Heart right ventricle (tissue), 16 donors: ENCODE results near the gene GPR162. TPM values are rescaled to one million over a fixed set of nuclear protein-coding genes. Genes with fewer than 3 reads are reported as not detected.

Source experiments
- ATAC-seq, 8 donors: fragments of 200-7000 bp; cut with Tn5 transposase; one replicate each; pipeline ENCODE4 v1.9.1; 2020; ENCODE audit warnings: mild to moderate bottlenecking in 8 of 8, moderate library complexity in 8 of 8, moderate number of reproducible peaks in 1 of 8
- DNase-seq, 2 donors: peaks; one replicate each; pipeline ENCODE4 v3.0.0-alpha.2; 2020
- H3K27ac ChIP-seq, 10 donors: fragments of 200-600 bp; sonication (generic) in 2 of 10; one replicate each; pipeline versions ENCODE4 v1.5.0 to v1.8.0; 2020 to 2022; ENCODE audit warnings: mild to moderate bottlenecking in 3 of 10
- H3K27me3 ChIP-seq, 7 donors: fragments of 200-600 bp; one replicate each; pipeline ENCODE4 v1.8.0; 2021 to 2022; ENCODE audit warnings: mild to moderate bottlenecking in 2 of 7
- H3K36me3 ChIP-seq, 9 donors: fragments of 200-600 bp; sonication (generic) in 1 of 9; one replicate each; pipeline versions ENCODE4 v1.5.0 to v1.8.0; 2020 to 2022; ENCODE audit warnings: mild to moderate bottlenecking in 2 of 9
- H3K4me1 ChIP-seq, 9 donors: fragments of 200-600 bp; sonication (generic) in 1 of 9; one replicate each; pipeline versions ENCODE4 v1.5.0 to v1.8.0; 2020 to 2022; ENCODE audit warnings: mild to moderate bottlenecking in 4 of 9
- H3K4me3 ChIP-seq, 10 donors: fragments of 200-600 bp; sonication (generic) in 2 of 10; one replicate each; pipeline versions ENCODE4 v1.5.0 to v1.8.0; 2020 to 2022; ENCODE audit warnings: mild to moderate bottlenecking in 7 of 10, moderate library complexity in 2 of 10
- H3K9me3 ChIP-seq, 11 donors: fragments of 200-600 bp in 10 of 11; sonication (generic) in 2 of 11; one replicate each; pipeline versions ENCODE4 v1.5.0 to v1.8.0; 2013 to 2022; ENCODE audit warnings: mild to moderate bottlenecking in 2 of 11, control low read depth in 1 of 11, moderate library complexity in 1 of 11
- CTCF ChIP-seq, 9 donors: fragments of 200-600 bp; sonication (generic) in 2 of 9; IDR thresholded peaks; one replicate each; pipeline versions ENCODE4 v1.5.0 to v1.8.0; 2021 to 2022; ENCODE audit warnings: antibody characterized with exemption in 9 of 9, mild to moderate bottlenecking in 5 of 9, moderate library complexity in 1 of 9
- WGBS, 2 donors: extraction: QIAGEN DNeasy Blood & Tissue Kit; methylation state at CpG; one replicate each; pipeline ENCODE4 v1.1.7; 2013; ENCODE audit warnings: inconsistent platforms in 1 of 2; 5-methylcytosine and 5-hydroxymethylcytosine counted together
- intact Hi-C, 10 donors: fragments of 100-400 bp; cut with DNase I; formaldehyde crosslinking; loops; one replicate each; pipeline versions ENCODE4 v1.11.1 to v1.14.2; 2022
- polyA plus RNA-seq, 2 donors: library from polyadenylated mRNA; stranded (reverse); fragments of 200-250 nt; gene quantifications; one replicate each; pipeline ENCODE4 v1.2.3, GENCODE V29; 2013
- total RNA-seq, 10 donors: library from RNA; stranded (reverse); fragmentation: NEBNext Ultra II Directional in 3 of 10; extraction: Animal tissue kit (Norgen Biotek cat#: 25700) in 3 of 10; gene quantifications; one replicate each; pipeline versions ENCODE4 v1.2.1 to v1.2.4, GENCODE V29; 2021 to 2023
- donor health status: Arrhythmogenic right ventricular cardiomyopathy.
- donor health status: ischemic (EF 13 %, LVEDD 7.1; RV severe dilation, severe dysfunction).
- donor health status: healthy with polysubstance abuse.
- donor health status: DM: no; HTN: yes; CAD: no.
- donor health status: DM: no; HTN: no; CAD: no.
- donor health status: ischemic (EF 25% LVEDD 6.9; RV normal size, moderate dysfunction).
- donor health status: ischemic (EF 25% LVEDD 5.7; RV mildly dilated, moderate dysfunction).
- donor health status: healthy.
- donor health status: DM: yes; HTN: yes; CAD: no.
- donor health status: Ischemic cardiomyopathy.
- donor health status: ischemic (EF 35%, LVEDD 5.7; RV mildly dilated, moderate dysfunction).
- donor health status: nonischemic (EF 11% LVEDD 7.7; RV severe dilation, severe dysfunction).
- donor health status: DM: yes; HTN: yes; CAD: no.
- donor health status: PGD.
- donor health status: ischemic (EF 29% LVEDD 5.4; RV normal size, mild dysfunction).
- donor health status: nonischemic (EF 23%, LVEDD 6.1; RV moderate dilation, normal function).

Gene GPR162
- total and polyA plus RNA-seq, 12 donors = 1.8 to 16.8 (median 4.2) TPM

- ATAC-seq = peak in 2 of 8 donors; percentile 1
- intact Hi-C loops = no loop called here
- Histone ChIP-seq H3K9me3 (no peaks in the 10 kb centered on the region), H3K36me3 (peaks cover 0 to 82% (median 23%) of the 10 kb centered on the region in 9 donors), H3K27ac (peak overlapping the region in 2 of 10 donors; percentile 56 to 67), H3K4me1 (peaks cover 0 to 45% (median 6%) of the 10 kb centered on the region in 9 donors), H3K27me3 (no peaks in the 10 kb centered on the region), H3K4me3 (no peak overlapping the region)
- WGBS, 2 donors = 82 to 87% methylated on average over 10 of the region's 10 CpGs
- no peak for TF ChIP-seq CTCF (IDR thresholded peaks at IDR 0.05)
- DNase-seq = no peak
These were observed 18.0 kb downstream of the GPR162 start for GRCh38 chr12:6839482-6840201.

GRCh38 chr12:6840330-6840729, 18.7 kb downstream of the GPR162 start:
- Histone ChIP-seq H3K9me3 (no peaks in the 10 kb centered on the region), H3K4me3 (no peak overlapping the region), H3K4me1 (peaks cover 0 to 38% (median 0%) of the 10 kb centered on the region in 9 donors), H3K27ac (peak overlapping the region in 3 of 10 donors; percentile 56 to 67 (median 56)), H3K27me3 (no peaks in the 10 kb centered on the region), H3K36me3 (peaks cover 0 to 83% (median 30%) of the 10 kb centered on the region in 9 donors)
- WGBS, 2 donors = 42 to 47% methylated on average over 1 of the region's 1 CpG
- ATAC-seq (peak in 5 of 8 donors; percentile 1 to 20 (median 7)), DNase-seq (no peak)
- intact Hi-C loops = no loop called here
- no peak for TF ChIP-seq CTCF (IDR thresholded peaks at IDR 0.05)

GRCh38 chr12:6840761-6841515, 19.3 kb downstream of the GPR162 start, which contains the start of gene GNB3:
Gene GNB3, plus strand, starts transcription at chr12:6840925. Its CDS starts 363 bp downstream, at chr12:6841288.
- ATAC-seq (peak; percentile 41 to 84 (median 71)), DNase-seq (peak in 1 of 2 donors; percentile 59)
- H3K4me3 ChIP-seq = no peak within 1 kb of the TSS

More at GRCh38 chr12:6840761-6841515, 19.3 kb downstream of the GPR162 start, which contains the start of gene GNB3:
- Histone ChIP-seq H3K27ac (peak within 1 kb of the TSS in 4 of 10 donors; percentile 46 to 71 (median 66)), H3K36me3 (peaks cover 0 to 86% (median 34%) of the 10 kb centered on the region in 9 donors), H3K9me3 (no peaks in the 10 kb centered on the region), H3K27me3 (no peaks in the 10 kb centered on the region), H3K4me1 (peaks cover 0 to 32% (median 0%) of the 10 kb centered on the region in 9 donors)
- TF ChIP-seq CTCF (IDR thresholded peaks at IDR 0.05) = no peak
- intact Hi-C loops = no loop called here
- 56 to 66% methylated on average over 24 of the region's 24 CpGs for WGBS, 2 donors
